H9 (cell line): ENCODE data around the gene LDLRAD4. TPM values are rescaled to one million over a fixed set of nuclear protein-coding genes. Genes with fewer than 3 reads are reported as not detected.

Experiments
- DNase-seq: peaks from one replicate; pipeline ENCODE4 v3.0.0-alpha.2; 2017
- H2AFZ ChIP-seq: one replicate; pipeline ENCODE4 v1.6.1; 2013; ENCODE audit warnings: mild to moderate bottlenecking, low read length, control low read depth, moderate library complexity
- H2AK5ac ChIP-seq: 2 replicates; pipeline ENCODE4 v1.6.1; 2013; ENCODE audit warnings: low read length, control low read depth, mixed read lengths; ENCODE audit not compliant: insufficient read length
- H2BK120ac ChIP-seq: one replicate; pipeline ENCODE4 v1.6.1; 2013; ENCODE audit warnings: low read depth, mild to moderate bottlenecking, low read length, control low read depth, inconsistent platforms; ENCODE audit not compliant: poor library complexity, severe bottlenecking
- H2BK12ac ChIP-seq: 2 replicates; pipeline ENCODE4 v1.6.1; 2013; ENCODE audit warnings: low read length, control low read depth, mixed read lengths, low read depth; ENCODE audit not compliant: insufficient read length
- H2BK15ac ChIP-seq: 2 replicates; pipeline ENCODE4 v1.6.1; 2013; ENCODE audit warnings: low read depth, low read length, control low read depth
- H2BK20ac ChIP-seq: one replicate; pipeline ENCODE4 v1.6.1; 2013; ENCODE audit warnings: low read depth, mild to moderate bottlenecking, low read length, control low read depth, inconsistent platforms; ENCODE audit not compliant: poor library complexity, severe bottlenecking
- H2BK5ac ChIP-seq: 2 replicates; pipeline ENCODE4 v1.6.1; 2013; ENCODE audit warnings: low read length, control low read depth, mixed read lengths; ENCODE audit not compliant: insufficient read length
- H3K14ac ChIP-seq: 2 replicates; pipeline ENCODE4 v1.6.1; 2013; ENCODE audit warnings: low read length, control low read depth; ENCODE audit not compliant: insufficient read depth
- H3K18ac ChIP-seq: 2 replicates; pipeline ENCODE4 v1.6.1; 2013; ENCODE audit warnings: low read depth, mild to moderate bottlenecking, mixed read lengths, low read length, control low read depth; ENCODE audit not compliant: insufficient read length
- H3K23ac ChIP-seq: 2 replicates; pipeline ENCODE4 v1.6.1; 2013; ENCODE audit warnings: low read length, control low read depth, mixed read lengths, low read depth; ENCODE audit not compliant: insufficient read length
- H3K23me2 ChIP-seq: 2 replicates; pipeline ENCODE4 v1.6.1; 2013; ENCODE audit warnings: low read depth, mild to moderate bottlenecking, mixed read lengths, low read length, control low read depth; ENCODE audit not compliant: insufficient read length, poor library complexity, severe bottlenecking
- H3K27ac ChIP-seq: 2 replicates; pipeline ENCODE4 v1.5.1; 2013; ENCODE audit warnings: low read length, control low read depth, mixed read lengths, low read depth; ENCODE audit not compliant: insufficient read length
- H3K27me3 ChIP-seq: 2 replicates; pipeline ENCODE4 v1.6.1; 2013; ENCODE audit warnings: low read length, control low read depth, inconsistent platforms; ENCODE audit not compliant: insufficient read depth
- H3K4ac ChIP-seq: 2 replicates; pipeline ENCODE4 v1.6.1; 2013; ENCODE audit warnings: low read depth, mild to moderate bottlenecking, control low read depth, inconsistent platforms, low read length, moderate library complexity
- H3K4me1 ChIP-seq: 2 replicates; pipeline ENCODE4 v1.6.1; 2013; ENCODE audit warnings: low read length, control low read depth, inconsistent platforms; ENCODE audit not compliant: insufficient read depth
- H3K4me2 ChIP-seq: 2 replicates; pipeline ENCODE4 v1.6.1; 2013; ENCODE audit warnings: low read length, control low read depth, mixed read lengths; ENCODE audit not compliant: insufficient read length, insufficient read depth
- H3K56ac ChIP-seq: 2 replicates; pipeline ENCODE4 v1.6.1; 2013; ENCODE audit warnings: low read depth, mild to moderate bottlenecking, mixed read lengths, low read length, control low read depth; ENCODE audit not compliant: insufficient read length
- H3K79me1 ChIP-seq: 2 replicates; pipeline ENCODE4 v1.6.1; 2013; ENCODE audit warnings: low read depth, mild to moderate bottlenecking, moderate library complexity, low read length, control low read depth, inconsistent platforms; ENCODE audit not compliant: insufficient read depth, poor library complexity, severe bottlenecking
- H3K79me2 ChIP-seq: 2 replicates; pipeline ENCODE4 v1.6.1; 2013; ENCODE audit warnings: low read length, control low read depth, inconsistent platforms; ENCODE audit not compliant: insufficient read depth
- H3K9ac ChIP-seq: 2 replicates; pipeline ENCODE4 v1.6.1; 2013; ENCODE audit warnings: low read length, control low read depth, mixed read lengths; ENCODE audit not compliant: insufficient read length; ENCODE audit errors: extremely low read depth
- H3K9me3 ChIP-seq: one replicate; pipeline ENCODE4 v1.6.1; 2013; ENCODE audit warnings: low read depth, low read length, inconsistent platforms; ENCODE audit not compliant: control insufficient read depth
- H3T11ph ChIP-seq: one replicate; pipeline ENCODE4 v1.6.1; 2013; ENCODE audit warnings: mild to moderate bottlenecking, low read length, control low read depth, inconsistent platforms
- H4K20me1 ChIP-seq: one replicate; pipeline ENCODE4 v1.6.1; 2013; ENCODE audit not compliant: control insufficient read depth, insufficient read length, insufficient read depth
- H4K5ac ChIP-seq: 2 replicates; pipeline ENCODE4 v1.6.1; 2013; ENCODE audit warnings: low read depth, mild to moderate bottlenecking, mixed read lengths, low read length, control low read depth; ENCODE audit not compliant: insufficient read length
- H4K8ac ChIP-seq: replicated peaks from 2 replicates; pipeline ENCODE4 v1.6.1; 2013; ENCODE audit warnings: low read length, control low read depth, mixed read lengths, low read depth; ENCODE audit not compliant: insufficient read length
- H4K91ac ChIP-seq: 2 replicates; pipeline ENCODE4 v1.6.1; 2013; ENCODE audit warnings: low read depth, mild to moderate bottlenecking, moderate library complexity, mixed read lengths, low read length, control low read depth; ENCODE audit not compliant: insufficient read length
- H3K27ac Mint-ChIP-seq, 3 experiments: 2 replicates in 2 of 3; 3 replicates in 1 of 3; pipeline ENCODE4 v1.8.0; 2020 to 2021; ENCODE audit warnings: mixed read lengths in 3 of 3, mild to moderate bottlenecking in 1 of 3, moderate library complexity in 1 of 3
- H3K27me3 Mint-ChIP-seq: 2 replicates; pipeline ENCODE4 v1.8.0; 2021; ENCODE audit warnings: low read depth, mild to moderate bottlenecking, moderate library complexity, mixed read lengths
- H3K36me3 Mint-ChIP-seq, 3 experiments: 2 replicates in 2 of 3; 3 replicates in 1 of 3; pipeline ENCODE4 v1.8.0; 2020 to 2021; ENCODE audit warnings: low read depth in 3 of 3, mixed read lengths in 3 of 3; ENCODE audit not compliant: insufficient read depth in 1 of 3
- H3K4me1 Mint-ChIP-seq, 2 experiments: 2 replicates each; pipeline ENCODE4 v1.8.0; 2020; ENCODE audit warnings: mixed read lengths in 2 of 2
- H3K4me3 Mint-ChIP-seq, 2 experiments: 2 replicates in 1 of 2; 3 replicates in 1 of 2; pipeline ENCODE4 v1.8.0; 2020 to 2021; ENCODE audit warnings: mild to moderate bottlenecking in 2 of 2, mixed read lengths in 2 of 2, moderate library complexity in 1 of 2
- H3K9me3 Mint-ChIP-seq, 2 experiments: 2 replicates in 1 of 2; 3 replicates in 1 of 2; pipeline ENCODE4 v1.8.0; 2020; ENCODE audit warnings: mild to moderate bottlenecking in 2 of 2, mixed read lengths in 2 of 2, moderate library complexity in 1 of 2
- WGBS: extraction: QIAGEN DNeasy Blood & Tissue Kit; methylation state at CpG from one replicate; pipeline ENCODE4 v1.1.7; 2013; ENCODE audit warnings: missing lambda C conversion rate, low lambda C conversion rate, mixed read lengths; ENCODE audit not compliant: insufficient read length; ENCODE audit errors: extremely low coverage; 5-methylcytosine and 5-hydroxymethylcytosine counted together
- total RNA-seq: library from RNA; stranded (reverse); gene quantifications from 2 replicates; pipeline ENCODE4 v1.2.1, GENCODE V29; 2021
- TF ChIP-seq, protein P1 (sequence below): fragments of 200-600 bp; sonication (generic); conservative IDR thresholded peaks from 3 replicates; pipeline ENCODE4 v1.8.0; 2021; ENCODE audit warnings: antibody characterized with exemption, mild to moderate bottlenecking

LDLRAD4 gene
- total RNA-seq, 1 experiment from 2014 or later, result 3.9 TPM

- no peak overlapping the region for H3T11ph ChIP-seq
- no peak overlapping the region for H3K27ac Mint-ChIP-seq
- TF ChIP-seq, protein P1, sequence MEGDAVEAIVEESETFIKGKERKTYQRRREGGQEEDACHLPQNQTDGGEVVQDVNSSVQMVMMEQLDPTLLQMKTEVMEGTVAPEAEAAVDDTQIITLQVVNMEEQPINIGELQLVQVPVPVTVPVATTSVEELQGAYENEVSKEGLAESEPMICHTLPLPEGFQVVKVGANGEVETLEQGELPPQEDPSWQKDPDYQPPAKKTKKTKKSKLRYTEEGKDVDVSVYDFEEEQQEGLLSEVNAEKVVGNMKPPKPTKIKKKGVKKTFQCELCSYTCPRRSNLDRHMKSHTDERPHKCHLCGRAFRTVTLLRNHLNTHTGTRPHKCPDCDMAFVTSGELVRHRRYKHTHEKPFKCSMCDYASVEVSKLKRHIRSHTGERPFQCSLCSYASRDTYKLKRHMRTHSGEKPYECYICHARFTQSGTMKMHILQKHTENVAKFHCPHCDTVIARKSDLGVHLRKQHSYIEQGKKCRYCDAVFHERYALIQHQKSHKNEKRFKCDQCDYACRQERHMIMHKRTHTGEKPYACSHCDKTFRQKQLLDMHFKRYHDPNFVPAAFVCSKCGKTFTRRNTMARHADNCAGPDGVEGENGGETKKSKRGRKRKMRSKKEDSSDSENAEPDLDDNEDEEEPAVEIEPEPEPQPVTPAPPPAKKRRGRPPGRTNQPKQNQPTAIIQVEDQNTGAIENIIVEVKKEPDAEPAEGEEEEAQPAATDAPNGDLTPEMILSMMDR, result peak; percentile 52
These were observed 191.4 kb downstream of the LDLRAD4 start for GRCh38 chr18:13409997-13410396.

More at GRCh38 chr18:13409997-13410396, 191.4 kb downstream of the LDLRAD4 start:
- Histone ChIP-seq H3K27ac (no peak overlapping the region), H4K91ac (no peak overlapping the region), H2BK5ac (no peak overlapping the region), H3K23me2 (no peaks in the 10 kb centered on the region), H2BK15ac (no peak overlapping the region), H2AK5ac (no peak overlapping the region), H3K79me1 (no peaks in the 10 kb centered on the region), H4K8ac (no peak overlapping the region), H3K9me3 (no peaks in the 10 kb centered on the region), H3K18ac (no peak overlapping the region), H4K20me1 (no peaks in the 10 kb centered on the region), H3K23ac (no peak overlapping the region), H2BK120ac (no peak overlapping the region), H3K27me3 (no peaks in the 10 kb centered on the region), H3K4ac (no peak overlapping the region), H3K4me1 (no peaks in the 10 kb centered on the region; the same call in 1 of the 2 replicates), H3K4me2 (no peak overlapping the region), H2BK20ac (no peak overlapping the region), H3K79me2 (no peaks in the 10 kb centered on the region), H3K9ac (no peak overlapping the region), H3K14ac (no peak overlapping the region), H2BK12ac (no peak overlapping the region), H3K56ac (no peak overlapping the region), H4K5ac (no peak overlapping the region), H2AFZ (no peak overlapping the region)
- Mint-ChIP-seq H3K4me3 (no peak overlapping the region), H3K4me1 (peaks cover 14 to 15% of the 10 kb centered on the region in 2 experiments), H3K27me3 (no peaks in the 10 kb centered on the region), H3K9me3 (peaks cover 5 to 6% of the 10 kb centered on the region in 2 experiments; a peak in 4 of 5 replicates), H3K36me3 (peaks cover 0 to 5% (median 4%) of the 10 kb centered on the region in 3 experiments; a peak in 1 of 7 replicates)
- no CpG with 5 or more reads among the region's 11 CpGs for WGBS
- DNase-seq, result peak; percentile 64
